Astrocyte of the spinal cord (primary cell): Measurements from ENCODE around the gene RRM2.

ENCODE experiments used
- DNase-seq: peaks from one replicate; pipeline ENCODE4 v3.0.0; 2011; ENCODE audit warnings: low read depth, low spot score
- H3K4me3 ChIP-seq: 2 replicates; pipeline ENCODE4 v1.5.1; 2011; ENCODE audit warnings: low read depth, mild to moderate bottlenecking, low read length, moderate library complexity
- CTCF ChIP-seq: IDR thresholded peaks from 2 replicates; pipeline ENCODE4 v1.5.1; 2012; ENCODE audit warnings: low read depth, mild to moderate bottlenecking, low read length, inconsistent platforms
- in situ Hi-C: cut with HindIII; loops from 2 replicates; pipeline ENCODE4 v1.10.0; 2017; ENCODE audit warnings: low sequenced_read_pairs

RRM2 gene

GRCh38 chr2:10169053-10169578 is 46.6 kb downstream of the RRM2 start:
- no peak overlapping the region for H3K4me3 ChIP-seq
- TF ChIP-seq CTCF: no peak
- in situ Hi-C loops: no loop called here
- DNase-seq: no peak

- no peak overlapping the region for H3K4me3 ChIP-seq
- no peak for DNase-seq
- TF ChIP-seq CTCF: no peak
- in situ Hi-C loops: no loop called here
These were observed 47.0 kb downstream of the RRM2 start for GRCh38 chr2:10169581-10169980.

GRCh38 chr2:10170256-10170655 is 47.7 kb downstream of the RRM2 start:
- DNase-seq: peak; percentile 30
- in situ Hi-C loops: no loop called here
- no peak for TF ChIP-seq CTCF
- H3K4me3 ChIP-seq: no peak overlapping the region

- no peak for DNase-seq
- in situ Hi-C loops: no loop called here
- no peak overlapping the region for H3K4me3 ChIP-seq
- TF ChIP-seq CTCF: no peak
These were observed 48.7 kb downstream of the RRM2 start for GRCh38 chr2:10171006-10171800.

- in situ Hi-C loops: no loop called here
- no peak overlapping the region for H3K4me3 ChIP-seq
These were observed 49.7 kb downstream of the RRM2 start for GRCh38 chr2:10172033-10172871.

More at GRCh38 chr2:10172033-10172871, 49.7 kb downstream of the RRM2 start:
- DNase-seq: no peak
- TF ChIP-seq CTCF: no peak
